Astrocyte of the cerebellum (primary cell): ENCODE results near the gene MEF2A.

Experiments used
- DNase-seq: peaks from one replicate; pipeline ENCODE4 v3.0.0-alpha.2; 2011; ENCODE audit warnings: low read depth
- H3K4me3 ChIP-seq: 2 replicates; pipeline ENCODE4 v1.5.1; 2011; ENCODE audit warnings: mild to moderate bottlenecking, low read depth, low read length, moderate library complexity
- CTCF ChIP-seq: IDR thresholded peaks from 2 replicates; pipeline ENCODE4 v1.5.1; 2012; ENCODE audit warnings: low read length, low read depth, moderate library complexity, mild to moderate bottlenecking; ENCODE audit errors: missing control alignments
- in situ Hi-C: cut with HindIII; loops from 2 replicates; pipeline ENCODE4 v1.10.0; 2017; ENCODE audit warnings: low sequenced_read_pairs

Gene MEF2A

GRCh38 chr15:99613481-99613880 is 47.7 kb downstream of the MEF2A start:
- in situ Hi-C loops: no loop called here
- DNase-seq: no peak
- no peak for TF ChIP-seq CTCF
- H3K4me3 ChIP-seq: no peak overlapping the region

GRCh38 chr15:99613887-99614647 is 48.3 kb downstream of the MEF2A start:
- no peak for DNase-seq
- no peak for TF ChIP-seq CTCF
- in situ Hi-C loops: no loop called here
- H3K4me3 ChIP-seq: no peak overlapping the region

- in situ Hi-C loops: no loop called here
- no peak overlapping the region for H3K4me3 ChIP-seq
- no peak for TF ChIP-seq CTCF
- no peak for DNase-seq
These were observed 49.0 kb downstream of the MEF2A start for GRCh38 chr15:99614749-99615288.

- in situ Hi-C loops: no loop called here
- no peak overlapping the region for H3K4me3 ChIP-seq
- no peak for TF ChIP-seq CTCF
- no peak for DNase-seq
These were observed 49.7 kb downstream of the MEF2A start for GRCh38 chr15:99615460-99615859.

GRCh38 chr15:99616129-99616528 is 50.3 kb downstream of the MEF2A start:
- DNase-seq: no peak
- in situ Hi-C loops: no loop called here
- no peak for TF ChIP-seq CTCF
- H3K4me3 ChIP-seq: no peak overlapping the region

- TF ChIP-seq CTCF: no peak
- no peak for DNase-seq
- in situ Hi-C loops: no loop called here
- H3K4me3 ChIP-seq: no peak overlapping the region
These were observed 51.1 kb downstream of the MEF2A start for GRCh38 chr15:99616773-99617342.
